T-cell (primary cell): ENCODE measurements around the gene UBQLN4. TPM values are rescaled to one million over a fixed set of nuclear protein-coding genes. Genes with fewer than 3 reads are reported as not detected.

Experiments used
- ATAC-seq, 4 experiments: fragments of 200-7000 bp in 3 of 4; fragments of 150-1000 bp in 1 of 4; cut with Tn5 transposase; replicated peaks in 1 of 4; 1 replicate in 3 of 4; 2 replicates in 1 of 4; pipeline ENCODE4 v1.10.0; 2021; ENCODE audit warnings: moderate library complexity in 3 of 4, mild to moderate bottlenecking in 2 of 4, moderate number of reproducible peaks in 1 of 4
- CTCF ChIA-PET, 2 donors: fragments of 300-600 bp; sonication (Branson Sonifier 250); formaldehyde crosslinking; loops; one replicate each; lab custom pipeline; 2022; ENCODE audit warnings: antibody characterized with exemption in 2 of 2; lab: Charles Lee
- POLR2A ChIA-PET, 2 donors: fragments of 300-600 bp; sonication (Branson Sonifier 250); formaldehyde crosslinking; loops; one replicate each; lab custom pipeline; 2022; ENCODE audit warnings: antibody characterized with exemption in 2 of 2; lab: Charles Lee
- DNase-seq, 35 experiments: peaks; one replicate each; pipeline versions ENCODE4 v3.0.0 to v3.0.0-alpha.2; 2013 to 2023
- H3K27ac ChIP-seq: one replicate; pipeline ENCODE4 v1.5.1; 2013; ENCODE audit warnings: low read length
- H3K27me3 ChIP-seq, 2 experiments: replicated peaks in 1 of 2; 1 replicate in 1 of 2; 2 replicates in 1 of 2; pipeline versions ENCODE4 v1.6.1 to v1.7.0; 2013; ENCODE audit warnings: low read length in 1 of 2, mixed read lengths in 1 of 2; ENCODE audit not compliant: control insufficient read depth in 2 of 2, insufficient read depth in 2 of 2; ENCODE audit errors: extremely low read depth in 1 of 2
- H3K36me3 ChIP-seq, 2 donors: 1 replicate in 1 of 2; 2 replicates in 1 of 2; pipeline versions ENCODE4 v1.6.1 to v1.7.0; 2013; ENCODE audit warnings: low read length in 1 of 2; ENCODE audit not compliant: control insufficient read depth in 2 of 2, insufficient read depth in 1 of 2; ENCODE audit errors: extremely low read depth in 1 of 2
- H3K4me1 ChIP-seq, 2 experiments: 1 replicate in 1 of 2; 2 replicates in 1 of 2; pipeline versions ENCODE4 v1.6.1 to v1.7.0; 2013; ENCODE audit warnings: low read length in 2 of 2, mixed read lengths in 1 of 2; ENCODE audit not compliant: insufficient read depth in 2 of 2, control insufficient read depth in 1 of 2; ENCODE audit errors: extremely low read depth in 1 of 2
- H3K4me3 ChIP-seq, 2 donors: 1 replicate in 1 of 2; 2 replicates in 1 of 2; pipeline versions ENCODE4 v1.5.1 to v1.7.0; 2013; ENCODE audit warnings: mild to moderate bottlenecking in 2 of 2, low read length in 1 of 2, moderate library complexity in 1 of 2; ENCODE audit not compliant: control insufficient read depth in 1 of 2; ENCODE audit errors: extremely low read depth in 1 of 2
- H3K9me3 ChIP-seq: 2 replicates; pipeline ENCODE4 v1.7.0; 2013
- H3K27ac Mint-ChIP-seq, 2 donors: one replicate each; pipeline ENCODE4 v1.8.0; 2020 to 2021; ENCODE audit warnings: mild to moderate bottlenecking in 2 of 2, mixed read lengths in 2 of 2
- H3K27me3 Mint-ChIP-seq, 2 donors: one replicate each; pipeline ENCODE4 v1.8.0; 2021 to 2022; ENCODE audit warnings: mixed read lengths in 2 of 2
- H3K36me3 Mint-ChIP-seq: one replicate; pipeline ENCODE4 v1.8.0; 2021; ENCODE audit warnings: mixed read lengths
- H3K4me1 Mint-ChIP-seq, 3 donors: one replicate each; pipeline ENCODE4 v1.8.0; 2020 to 2022; ENCODE audit warnings: mixed read lengths in 3 of 3, mild to moderate bottlenecking in 1 of 3
- H3K4me3 Mint-ChIP-seq, 3 donors: one replicate each; pipeline ENCODE4 v1.8.0; 2020 to 2022; ENCODE audit warnings: mild to moderate bottlenecking in 3 of 3, mixed read lengths in 3 of 3, moderate library complexity in 3 of 3
- H3K9me3 Mint-ChIP-seq, 3 donors: one replicate each; pipeline ENCODE4 v1.8.0; 2020 to 2022; ENCODE audit warnings: mixed read lengths in 3 of 3
- WGBS: methylation state at CpG from one replicate; pipeline ENCODE4 v1.1.5; 2013; ENCODE audit warnings: missing lambda C conversion rate; ENCODE audit not compliant: insufficient coverage; 5-methylcytosine and 5-hydroxymethylcytosine counted together
- total RNA-seq, 35 experiments: library from RNA in 6 of 35; stranded (reverse) in 6 of 35; fragments of 120-200 nt in 1 of 35; gene quantifications; one replicate each; pipeline versions ENCODE4 v1.2.1 to v1.2.4 and lab custom pipeline; 2013 to 2026

UBQLN4 gene
- total RNA-seq, 5 donors from 2014 or later (not counting 1 experiment from before 2014, with no cell fraction given): 21.9 to 39.6 (median 37.9) TPM

GRCh38 chr1:156069490-156070455 is 16.2 kb upstream of the UBQLN4 start:
- peaks cover 5 to 7% (median 6%) of the 10 kb centered on the region in 3 donors for H3K4me1 Mint-ChIP-seq

GRCh38 chr1:156067262-156067661 is 13.7 kb upstream of the UBQLN4 start:
- H3K36me3 Mint-ChIP-seq: no peaks in the 10 kb centered on the region
- Histone ChIP-seq H3K27me3 (peaks cover 0 to under 1% of the 10 kb centered on the region in 2 experiments), H3K9me3 (no peaks in the 10 kb centered on the region), H3K4me3 (no peak overlapping the region), H3K4me1 (peaks cover 0 to 4% of the 10 kb centered on the region in 2 experiments), H3K36me3 (no peaks in the 10 kb centered on the region), H3K27ac (no peak overlapping the region)
- H3K9me3 Mint-ChIP-seq: no peaks in the 10 kb centered on the region
- POLR2A ChIA-PET: interaction anchor here in 1 of 2 donors (0.6 kb wide), 1 partner anchor 199 kb away, joined by 3 read pairs; no protein-coding TSS in a partner anchor
- no peak overlapping the region for H3K4me3 Mint-ChIP-seq
- peaks cover 5 to 7% (median 6%) of the 10 kb centered on the region in 3 donors for H3K4me1 Mint-ChIP-seq
- DNase-seq (no peak), ATAC-seq (no peak)
- no peaks in the 10 kb centered on the region for H3K27me3 Mint-ChIP-seq
- CTCF ChIA-PET: interaction anchor here in 1 of 2 donors (0.7 to 1.0 kb wide), 4 partner anchors 15 to 220 kb away, joined by 3 to 4 read pairs (median 3); partner anchors contain the start of genes MEX3A and SMG5
- WGBS: 77% methylated on average over 1 of the region's 2 CpGs
- no peak overlapping the region for H3K27ac Mint-ChIP-seq

More at GRCh38 chr1:156069490-156070455, 16.2 kb upstream of the UBQLN4 start:
- POLR2A ChIA-PET: no interaction called here
- CTCF ChIA-PET: no interaction called here
- Mint-ChIP-seq H3K4me3 (no peak overlapping the region), H3K27me3 (no peaks in the 10 kb centered on the region), H3K9me3 (no peaks in the 10 kb centered on the region), H3K27ac (no peak overlapping the region), H3K36me3 (no peaks in the 10 kb centered on the region)
- Histone ChIP-seq H3K27me3 (peaks cover 0 to 7% of the 10 kb centered on the region in 2 experiments), H3K9me3 (no peaks in the 10 kb centered on the region), H3K4me3 (no peak overlapping the region), H3K4me1 (peaks cover 0 to 4% of the 10 kb centered on the region in 2 experiments), H3K27ac (no peak overlapping the region), H3K36me3 (no peaks in the 10 kb centered on the region)
- no peak for ATAC-seq
- WGBS: 84% methylated on average over 3 of the region's 3 CpGs
- no peak for DNase-seq

- CTCF ChIA-PET: interaction anchor here in 1 of 2 donors (0.8 to 1.1 kb wide), 3 partner anchors 40 to 192 kb away, joined by 3 to 4 read pairs (median 3); partner anchors contain the start of gene SSR2
- Histone ChIP-seq H3K36me3 (no peaks in the 10 kb centered on the region), H3K9me3 (no peaks in the 10 kb centered on the region), H3K4me3 (no peak overlapping the region), H3K4me1 (peaks cover 0 to 4% of the 10 kb centered on the region in 2 experiments), H3K27ac (no peak overlapping the region), H3K27me3 (peaks cover 0 to 3% of the 10 kb centered on the region in 2 experiments)
- H3K4me1 Mint-ChIP-seq: peaks cover 6 to 8% (median 7%) of the 10 kb centered on the region in 3 donors
- POLR2A ChIA-PET: no interaction called here
- no peaks in the 10 kb centered on the region for H3K27me3 Mint-ChIP-seq
- DNase-seq (no peak), ATAC-seq (no peak)
- no peak overlapping the region for H3K4me3 Mint-ChIP-seq
- H3K36me3 Mint-ChIP-seq: no peaks in the 10 kb centered on the region
- no peaks in the 10 kb centered on the region for H3K9me3 Mint-ChIP-seq
- H3K27ac Mint-ChIP-seq: no peak overlapping the region
- 84% methylated on average over 9 of the region's 16 CpGs for WGBS
Measured at GRCh38 chr1:156065871-156066270, 12.3 kb upstream of the UBQLN4 start.

GRCh38 chr1:156065212-156065611 is 11.6 kb upstream of the UBQLN4 start:
- no peak overlapping the region for H3K4me3 ChIP-seq
- H3K27me3 ChIP-seq: peaks cover 0 to 3% of the 10 kb centered on the region in 2 experiments
- H3K9me3 ChIP-seq: no peaks in the 10 kb centered on the region
- POLR2A ChIA-PET: no interaction called here
- Mint-ChIP-seq H3K9me3 (no peaks in the 10 kb centered on the region), H3K36me3 (no peaks in the 10 kb centered on the region), H3K4me1 (peaks cover 6 to 8% (median 7%) of the 10 kb centered on the region in 3 donors), H3K27ac (no peak overlapping the region), H3K4me3 (no peak overlapping the region), H3K27me3 (no peaks in the 10 kb centered on the region)
- ATAC-seq (no peak), DNase-seq (no peak)
- CTCF ChIA-PET: no interaction called here
- no peaks in the 10 kb centered on the region for H3K36me3 ChIP-seq
- 85% methylated on average over 3 of the region's 3 CpGs for WGBS
- H3K27ac ChIP-seq: no peak overlapping the region
- H3K4me1 ChIP-seq: peaks cover 0 to 4% of the 10 kb centered on the region in 2 experiments

GRCh38 chr1:156064615-156065014 is 11.0 kb upstream of the UBQLN4 start:
- ATAC-seq: no peak
- H3K4me3 ChIP-seq: no peak overlapping the region
- Mint-ChIP-seq H3K9me3 (no peaks in the 10 kb centered on the region), H3K27ac (no peak overlapping the region), H3K27me3 (no peaks in the 10 kb centered on the region), H3K4me3 (no peak overlapping the region), H3K36me3 (no peaks in the 10 kb centered on the region), H3K4me1 (peaks cover 6 to 8% (median 7%) of the 10 kb centered on the region in 3 donors)
- no CpG with 5 or more reads among the region's 2 CpGs for WGBS
- H3K27me3 ChIP-seq: peaks cover 0 to 3% of the 10 kb centered on the region in 2 experiments
- POLR2A ChIA-PET: no interaction called here
- H3K4me1 ChIP-seq: peaks cover 0 to 4% of the 10 kb centered on the region in 2 experiments
- no peak overlapping the region for H3K27ac ChIP-seq
- no peaks in the 10 kb centered on the region for H3K9me3 ChIP-seq
- DNase-seq: no peak
- H3K36me3 ChIP-seq: no peaks in the 10 kb centered on the region
- CTCF ChIA-PET: interaction anchor here in 1 of 2 donors (0.9 kb wide), 1 partner anchor 39 kb away, joined by 3 read pairs; no protein-coding TSS in a partner anchor

- no peaks in the 10 kb centered on the region for H3K9me3 ChIP-seq
- H3K9me3 Mint-ChIP-seq: no peaks in the 10 kb centered on the region
- H3K4me3 Mint-ChIP-seq: no peak overlapping the region
- H3K4me1 ChIP-seq: peaks cover 0 to 4% of the 10 kb centered on the region in 2 experiments
- no peaks in the 10 kb centered on the region for H3K36me3 ChIP-seq
- H3K4me3 ChIP-seq: no peak overlapping the region
- peaks cover 6 to 8% (median 7%) of the 10 kb centered on the region in 3 donors for H3K4me1 Mint-ChIP-seq
- no peak overlapping the region for H3K27ac ChIP-seq
- ChIA-PET CTCF (interaction anchor here (0.7 to 0.9 kb wide), 2 partner anchors 38 to 544 kb away, joined by 3 read pairs; no protein-coding TSS in a partner anchor), POLR2A (no interaction called here)
- ATAC-seq: no peak
- DNase-seq: no peak
- H3K27me3 Mint-ChIP-seq: no peaks in the 10 kb centered on the region
- H3K27ac Mint-ChIP-seq: no peak overlapping the region
- H3K27me3 ChIP-seq: peaks cover 0 to 3% of the 10 kb centered on the region in 2 experiments
- whole genome bisulfite sequencing: no CpG with 5 or more reads among the region's 2 CpGs
- no peaks in the 10 kb centered on the region for H3K36me3 Mint-ChIP-seq
Measured at GRCh38 chr1:156063997-156064285, 10.3 kb upstream of the UBQLN4 start.
